GM18909 (cell line): ENCODE data around the gene LAIR2.
"Not testable (repeated sequence)": the region's sequence is repeated elsewhere in the genome, so short reads cannot be mapped to it uniquely, and the experiment has no call there.

Experiments
- ATAC-seq: cut with Tn5 transposase; IDR thresholded peaks from one replicate; pipeline ENCODE4 v1.9.1; 2021; ENCODE audit warnings: mild to moderate bottlenecking; ENCODE audit not compliant: unreplicated experiment, poor library complexity

The LAIR2 gene

DNA sequence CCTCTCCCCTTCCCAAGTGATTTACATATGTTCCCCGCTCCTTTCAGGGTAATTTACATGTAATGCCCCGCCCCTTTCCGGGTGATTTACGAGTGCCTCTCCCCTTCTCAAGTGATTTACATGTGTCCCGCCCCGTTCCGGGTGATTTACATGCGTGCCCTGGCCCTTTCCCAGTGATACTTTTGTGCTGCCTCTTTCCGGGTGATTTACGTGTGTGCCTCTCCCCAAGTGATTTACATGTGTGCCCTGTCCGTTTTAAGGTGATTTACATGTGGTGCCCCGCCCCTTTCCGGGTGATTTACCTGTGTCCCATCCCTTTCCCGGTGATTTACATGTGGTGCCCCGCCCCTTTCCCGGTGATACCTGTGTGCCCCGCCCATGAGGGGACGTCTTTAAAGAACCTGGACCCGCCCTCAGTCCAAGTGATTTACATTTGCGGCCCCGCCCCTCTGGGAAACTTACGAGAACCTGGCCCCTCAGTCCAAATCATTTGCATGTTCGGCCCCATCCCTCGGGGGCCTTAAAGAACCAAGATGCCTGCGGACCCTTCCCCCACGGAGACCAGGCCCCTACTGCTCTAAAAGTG, 38.5 kb upstream of the LAIR2 start:
- ATAC-seq = peak; percentile 42

DNA sequence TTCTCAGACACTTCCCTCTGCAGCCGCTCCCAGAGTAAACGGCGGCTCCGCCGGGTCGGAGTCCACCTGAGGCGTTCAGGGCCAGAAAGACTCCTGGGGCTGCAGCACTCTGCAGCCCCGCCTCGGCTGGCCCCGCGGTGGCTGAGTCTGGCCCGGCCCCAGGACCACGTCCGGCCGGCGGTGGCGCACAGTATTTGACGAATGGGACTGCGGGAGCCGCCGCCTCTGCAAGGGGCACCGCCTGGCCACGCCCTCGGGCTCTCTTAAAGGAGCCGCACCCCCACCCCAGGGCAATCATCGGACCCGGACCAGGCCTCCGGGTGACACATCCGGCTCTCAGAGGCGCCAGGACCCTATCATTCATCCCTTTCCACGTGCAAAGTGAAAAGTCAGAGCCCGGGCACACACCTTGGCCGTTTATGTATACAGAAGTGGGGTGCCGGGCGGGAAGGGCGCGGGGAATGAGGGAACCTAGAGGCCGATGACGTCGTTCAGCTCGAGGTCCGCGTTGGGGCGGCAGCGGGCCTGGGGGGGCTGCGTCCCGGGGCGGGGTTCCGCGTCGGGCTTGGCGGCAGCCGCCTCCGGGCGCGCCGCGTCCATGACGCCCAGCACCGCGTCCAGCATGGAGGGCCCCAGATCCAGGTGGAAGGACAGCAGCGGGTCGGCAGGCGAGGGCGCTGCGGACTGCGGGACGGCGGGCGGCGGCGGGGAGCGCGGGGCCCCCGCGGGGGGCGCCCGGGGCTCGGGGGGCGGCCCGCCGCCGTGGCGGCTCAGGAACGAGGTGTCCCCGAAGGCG, 37.8 kb upstream of the LAIR2 start:
- ATAC-seq = peak; percentile 54

DNA sequence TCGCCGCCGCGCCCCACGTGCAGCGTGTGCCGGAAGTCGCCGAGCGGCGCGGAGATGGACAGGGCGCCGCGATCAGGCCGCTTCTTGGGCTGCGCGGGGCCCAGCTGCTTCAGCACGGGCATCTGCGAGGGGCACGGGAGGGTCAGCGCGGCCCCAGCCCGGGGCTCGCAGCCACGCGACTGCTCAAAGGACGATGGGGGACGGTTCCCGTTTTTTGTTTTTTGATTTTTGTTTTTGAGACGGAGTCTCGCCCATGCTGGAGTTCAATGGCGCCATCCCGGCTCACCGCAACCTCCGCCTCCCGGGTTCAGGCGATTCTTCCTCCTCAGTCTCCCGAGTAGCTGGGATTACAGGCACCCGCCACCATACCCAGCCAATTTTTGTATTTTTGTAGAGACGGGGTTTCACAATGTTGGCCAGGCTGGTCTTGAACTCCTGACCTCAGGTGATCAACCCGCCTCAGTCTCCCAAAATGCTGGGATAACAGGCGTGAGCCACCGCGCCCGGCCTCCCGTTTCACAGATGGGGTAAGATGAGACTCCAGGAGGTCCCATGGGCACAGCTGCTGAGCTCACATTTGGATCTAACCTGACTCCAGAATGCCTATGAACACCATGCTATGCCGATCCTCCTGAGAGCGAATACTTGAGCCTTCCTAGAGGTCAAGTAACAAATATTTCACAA, 37.1 kb upstream of the LAIR2 start:
- ATAC-seq = no peak

DNA sequence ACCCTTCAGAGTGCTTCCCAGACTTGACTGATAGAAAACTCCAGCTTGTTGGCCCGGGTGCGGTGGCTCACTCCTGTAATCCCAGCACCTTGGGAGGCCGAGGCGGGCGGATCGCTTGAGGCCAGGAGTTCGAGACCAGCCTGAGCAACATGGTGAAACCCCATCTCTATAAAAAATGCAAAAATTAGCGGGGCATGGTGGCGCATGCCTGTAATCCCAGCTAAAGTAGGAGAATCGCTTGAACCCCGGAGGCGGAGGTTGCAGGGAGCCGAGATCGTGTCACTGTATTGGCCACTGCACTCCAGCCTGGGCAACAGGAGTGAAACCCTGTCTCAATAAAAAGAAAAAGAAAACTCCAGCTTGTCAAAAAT, 36.5 kb upstream of the LAIR2 start:
- not testable (repeated sequence) for ATAC-seq

DNA sequence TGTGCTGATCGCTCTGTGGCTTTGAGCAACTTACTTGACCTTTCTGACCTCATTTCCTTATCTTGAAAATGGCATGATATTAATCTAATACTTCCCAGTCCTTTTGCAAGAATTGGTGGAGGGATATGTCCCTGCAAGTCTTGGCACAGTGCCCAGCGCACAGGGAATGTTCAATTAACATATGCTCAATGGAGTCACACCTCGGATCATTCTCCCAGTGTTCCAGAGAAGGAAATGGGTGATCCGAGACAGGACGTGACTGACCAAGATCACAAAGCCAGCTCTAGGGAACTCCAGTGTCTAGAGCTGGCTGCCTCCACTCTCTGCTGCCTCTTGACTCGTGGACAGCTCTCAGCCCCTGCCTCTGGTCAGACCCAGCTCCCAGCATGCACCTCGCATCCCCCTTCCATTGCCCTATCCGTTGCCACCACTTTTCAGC, 33.1 kb upstream of the LAIR2 start:
- no peak for ATAC-seq

DNA sequence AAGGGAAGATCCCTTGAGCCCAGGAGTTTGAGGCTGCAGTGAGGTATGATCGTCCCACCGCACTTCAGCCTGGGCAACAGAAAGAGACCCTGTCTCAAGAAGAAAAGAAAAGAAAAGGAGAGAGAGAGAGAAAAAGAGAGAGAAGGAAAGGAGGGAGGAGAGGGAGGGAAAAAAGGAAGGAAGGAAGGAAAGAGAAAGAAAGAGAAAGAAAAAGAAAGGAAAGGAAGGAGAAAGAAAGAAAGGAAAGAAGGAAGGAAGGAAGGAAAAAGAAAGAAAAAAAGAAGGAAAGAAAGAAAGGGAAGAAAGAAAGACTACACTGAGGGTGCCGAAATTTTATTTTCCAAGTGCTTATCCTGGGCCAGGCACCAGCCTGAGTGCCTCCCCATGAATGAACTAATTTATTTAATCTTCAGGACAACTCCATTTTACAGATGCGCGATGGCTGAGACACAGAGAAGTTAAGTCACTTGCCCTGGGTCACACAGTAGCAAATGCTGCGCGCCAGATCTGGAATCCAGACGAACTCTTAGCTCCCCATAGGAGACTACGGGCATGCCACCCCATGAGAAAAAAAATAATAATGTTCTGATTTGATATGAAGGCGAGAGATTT, 32.2 kb upstream of the LAIR2 start:
- ATAC-seq = no peak

DNA sequence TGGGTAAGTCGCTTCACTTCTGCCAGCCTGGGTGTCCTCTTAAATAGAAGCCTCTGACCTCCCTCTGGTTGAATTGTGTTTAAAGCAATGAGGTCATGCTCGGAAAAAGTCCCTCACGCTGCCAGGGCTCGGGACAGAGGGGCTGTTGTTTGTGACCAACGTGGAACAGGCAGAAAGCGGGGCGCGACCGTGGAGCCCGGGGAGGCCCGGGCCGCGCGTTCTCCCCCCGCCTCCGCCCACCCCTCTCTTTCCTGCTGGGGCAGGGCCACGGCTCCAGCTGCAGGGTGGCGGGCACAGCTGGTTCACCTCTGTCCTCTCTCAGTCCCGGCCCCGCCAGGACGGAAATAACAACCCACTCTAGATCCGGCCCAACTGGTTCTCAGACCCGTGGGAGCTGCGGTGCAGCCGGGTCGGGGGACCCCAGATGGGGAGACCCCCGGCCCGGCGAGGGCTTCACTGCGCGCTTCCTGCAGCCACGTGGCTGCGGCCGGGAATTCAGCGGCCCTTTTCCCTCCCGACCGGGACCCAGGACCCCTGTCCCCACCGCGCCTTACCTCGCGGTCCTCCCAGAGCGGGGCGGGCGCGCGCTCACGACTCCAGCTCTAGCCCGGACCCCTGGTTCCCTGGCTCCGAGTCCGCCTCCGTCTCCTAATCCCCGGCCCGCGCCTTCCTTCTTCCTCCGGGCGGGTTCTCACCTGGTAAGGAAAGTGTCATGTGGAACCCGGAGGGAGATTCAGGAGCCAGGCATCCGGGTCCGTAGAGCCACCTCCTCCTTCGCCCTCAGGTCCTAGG, 31.4 kb upstream of the LAIR2 start:
- ATAC-seq = no peak

DNA sequence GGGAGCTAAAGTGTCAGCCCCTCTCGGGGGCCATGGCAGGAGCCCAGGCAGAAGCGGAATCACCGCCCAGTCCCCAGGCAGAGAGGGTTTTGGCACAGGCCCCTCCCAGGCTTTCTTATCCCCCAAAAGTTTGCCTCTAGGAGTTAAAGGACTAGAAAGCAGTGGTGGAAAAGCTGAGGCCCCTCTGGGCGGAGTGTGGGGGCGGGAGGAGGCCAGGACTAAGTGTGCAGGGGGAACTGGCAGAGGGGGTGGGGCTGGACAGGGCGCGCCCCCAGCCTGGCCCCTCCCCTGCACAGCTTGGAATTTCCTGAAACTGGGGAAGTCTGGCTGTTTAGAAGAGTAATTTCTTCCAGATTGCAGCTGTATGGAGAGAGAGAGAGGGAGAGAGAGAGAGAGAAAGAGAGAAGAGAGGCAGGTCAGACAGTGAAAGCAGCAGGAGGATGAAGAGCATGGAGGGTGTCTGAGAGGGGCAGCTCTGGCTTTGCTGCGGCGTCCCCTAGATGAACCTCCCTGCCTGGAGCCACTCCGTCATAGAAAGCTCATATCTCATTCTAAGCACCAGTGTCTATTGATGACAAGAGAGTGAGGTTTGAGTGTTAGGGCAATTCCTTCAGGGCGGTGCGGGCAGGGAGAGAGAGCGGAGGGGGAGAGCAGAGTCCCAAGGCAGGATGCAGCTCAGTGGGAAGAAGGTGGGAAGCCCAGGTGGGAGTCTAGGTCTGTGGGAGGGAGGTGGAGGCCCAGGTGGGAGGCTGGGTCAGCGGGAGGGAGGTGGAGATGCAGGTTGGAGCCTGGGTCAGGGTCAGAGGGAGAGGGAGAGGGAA, 29.4 kb upstream of the LAIR2 start, which contains the start of gene CDC42EP5:
Gene CDC42EP5, minus strand, starts transcription at position 226 of the 821 bp plus-strand sequence. CDS start 7,749 bp downstream, outside the sequence.
- no peak for ATAC-seq

DNA sequence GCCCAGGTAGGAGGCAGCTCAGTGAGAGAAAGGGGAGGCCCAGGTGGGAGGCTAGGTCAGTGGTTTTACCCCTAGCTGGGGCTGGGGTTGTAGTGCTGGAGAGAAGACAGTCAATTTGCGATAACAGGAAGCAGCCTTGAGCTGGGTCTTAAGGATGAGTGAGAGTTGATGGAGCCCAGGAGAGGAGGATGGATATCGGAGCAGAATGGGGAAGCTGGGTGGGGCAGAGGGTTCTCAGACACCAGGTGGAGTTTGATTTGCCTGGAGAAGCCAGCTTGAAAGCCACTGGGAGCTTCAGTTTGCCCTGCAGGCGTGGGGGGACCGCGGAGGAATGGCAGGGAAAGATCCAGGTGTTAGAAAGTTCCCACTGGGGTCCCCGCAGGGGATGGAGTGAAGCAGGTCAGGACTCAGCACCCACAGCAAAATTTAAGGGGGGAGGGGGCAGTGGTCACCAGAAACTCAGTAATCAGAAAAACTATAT, 28.7 kb upstream of the LAIR2 start:
- ATAC-seq = no peak

DNA sequence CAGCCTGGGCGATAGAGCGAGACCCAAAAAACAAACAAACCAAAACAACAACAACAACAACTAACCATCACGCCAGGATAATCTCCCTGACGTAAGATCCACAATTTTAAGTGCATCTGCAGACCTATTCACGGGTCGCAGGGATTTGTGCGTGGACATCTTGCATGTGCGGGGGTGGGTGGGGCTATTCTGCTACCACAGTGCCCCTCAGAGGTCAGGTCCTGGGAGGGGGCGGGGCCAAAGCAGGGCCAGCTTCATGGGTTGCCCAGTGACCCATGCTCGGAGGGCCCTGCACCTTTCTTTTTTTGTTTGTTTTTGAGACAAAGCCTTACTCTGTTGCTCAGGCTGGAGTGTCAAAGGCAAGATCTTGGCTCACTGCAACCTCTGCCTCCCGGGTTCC, 26.9 kb upstream of the LAIR2 start:
- no peak for ATAC-seq

DNA sequence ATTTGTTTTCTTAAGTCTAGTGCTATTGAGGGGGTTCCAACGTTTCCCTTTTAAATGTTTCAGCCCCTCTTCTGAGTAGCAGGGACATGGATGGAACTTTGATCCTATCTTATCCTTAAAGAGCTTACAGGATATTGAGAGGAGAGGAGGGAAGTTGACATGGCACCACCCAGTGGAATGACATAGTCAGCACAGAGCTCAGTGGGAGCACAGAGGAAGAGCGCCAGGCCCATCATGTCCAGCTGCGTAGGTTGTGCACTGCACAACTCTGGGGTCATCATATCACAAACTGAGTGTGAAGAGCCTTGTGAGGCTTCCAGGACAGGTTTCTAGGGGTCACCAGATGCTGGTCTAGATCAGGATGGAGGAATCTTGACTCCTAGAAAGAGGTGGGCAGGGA, 25.0 kb upstream of the LAIR2 start:
- ATAC-seq = no peak

DNA sequence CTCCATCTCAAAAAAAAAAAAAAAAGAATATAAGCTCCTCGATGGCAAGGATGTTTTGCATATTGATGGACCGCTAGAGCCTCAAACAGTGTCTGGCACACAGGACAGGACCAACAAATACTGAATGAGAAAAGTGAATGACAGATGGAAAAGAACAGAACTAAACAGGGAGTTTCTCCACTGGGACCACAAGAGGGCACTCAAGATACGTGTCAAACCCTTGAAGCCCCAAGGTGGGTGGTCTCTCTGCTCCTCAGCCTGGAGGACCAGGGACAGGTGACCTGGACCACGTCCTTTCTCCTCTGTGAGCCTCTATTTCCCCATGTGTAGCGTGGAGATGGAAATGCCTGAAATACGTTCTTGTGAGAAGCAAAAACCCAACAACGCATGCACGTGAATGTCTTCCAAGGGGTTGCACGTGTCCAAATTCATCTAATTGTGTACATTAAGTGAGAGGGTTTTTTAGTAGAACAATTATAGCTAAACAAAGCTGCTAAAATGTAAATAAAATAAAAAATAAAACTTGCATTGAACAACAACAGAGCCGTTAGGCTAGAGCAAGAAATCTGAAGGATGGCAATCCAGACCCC, 23.9 kb upstream of the LAIR2 start:
- no peak for ATAC-seq

DNA sequence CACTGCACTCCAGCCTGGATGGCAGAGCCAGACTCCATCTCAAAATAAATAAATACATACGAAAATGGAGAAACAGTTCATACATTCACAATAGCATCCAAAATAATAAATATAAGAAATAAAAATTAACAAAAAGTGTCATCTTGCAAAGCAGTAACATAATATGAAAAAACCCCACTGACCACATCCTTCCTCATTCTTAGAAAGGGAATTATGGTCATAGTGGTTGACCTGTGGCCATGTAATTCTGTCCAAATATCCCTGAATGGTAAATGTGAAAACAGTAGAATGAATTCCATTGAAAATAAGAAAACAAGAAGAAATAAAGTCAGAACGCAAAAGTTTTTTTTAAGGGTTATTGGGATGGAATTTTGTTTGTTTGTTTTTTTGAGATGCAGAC, 22.6 kb upstream of the LAIR2 start:
- no peak for ATAC-seq

DNA sequence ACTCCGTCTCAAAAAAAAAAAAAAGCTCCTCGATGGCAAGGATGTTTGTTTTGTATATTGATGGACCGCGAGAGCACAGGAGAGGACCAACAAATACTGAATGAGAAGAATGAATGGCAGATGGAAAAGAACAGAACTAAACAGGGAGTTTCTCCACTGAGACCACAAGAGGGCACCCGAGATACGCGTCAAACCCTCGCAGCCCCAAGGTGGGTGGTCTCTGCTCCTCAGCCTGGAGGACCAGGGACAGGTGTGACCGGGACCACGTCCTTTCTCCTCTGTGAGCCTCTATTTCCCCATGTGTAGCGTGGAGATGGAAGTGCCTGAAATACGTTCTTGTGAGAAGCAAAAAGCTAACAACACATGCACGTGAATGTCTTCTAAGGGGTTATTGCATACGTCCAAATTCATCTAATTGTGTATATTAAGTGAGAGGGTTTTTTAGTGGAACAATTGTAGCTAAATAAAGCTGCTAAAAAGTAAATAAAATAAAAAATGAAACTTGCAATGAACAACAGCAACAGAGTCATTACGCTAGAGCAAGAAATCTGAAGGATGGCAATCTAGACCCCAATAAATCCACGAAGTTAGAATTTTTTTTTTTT, 21.2 kb upstream of the LAIR2 start:
- no peak for ATAC-seq

DNA sequence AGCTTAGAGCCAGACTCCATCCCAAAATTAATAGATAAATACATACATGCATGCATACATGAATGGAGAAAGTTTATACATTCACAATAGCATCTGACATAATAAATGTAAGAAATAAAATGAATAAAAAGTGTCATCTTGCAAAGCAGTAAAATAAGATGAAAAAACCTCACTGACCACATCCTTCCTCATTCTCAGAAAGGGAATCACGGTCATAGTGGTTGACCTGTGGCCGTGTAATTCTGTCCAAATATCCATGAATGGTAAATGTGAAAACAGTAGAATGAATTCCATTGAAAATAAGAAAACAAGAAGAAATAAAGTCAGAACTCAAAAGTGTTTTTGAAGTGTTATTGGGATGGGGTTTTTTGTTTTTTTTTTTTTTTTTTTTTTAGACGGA, 19.7 kb upstream of the LAIR2 start:
- no peak for ATAC-seq

DNA sequence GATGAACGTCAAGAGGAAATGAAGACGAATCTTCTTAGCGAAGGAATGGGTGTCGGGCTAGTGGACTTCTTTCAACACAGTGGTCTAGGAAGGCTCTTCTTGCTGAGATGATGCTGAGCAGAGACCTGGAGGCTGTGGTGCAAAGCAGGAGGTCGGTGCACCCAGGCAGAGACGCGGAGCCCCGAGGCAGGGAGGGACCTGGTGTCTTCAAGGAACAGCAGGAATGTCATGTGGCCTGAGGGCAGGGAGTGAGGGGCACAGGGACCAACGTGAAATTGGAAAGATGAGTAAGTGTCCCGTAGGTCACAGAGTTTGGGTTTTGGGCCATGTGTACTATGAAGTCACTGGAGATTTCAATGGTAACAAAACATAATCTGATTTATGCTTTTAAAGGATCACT, 18.2 kb upstream of the LAIR2 start:
- ATAC-seq = no peak

DNA sequence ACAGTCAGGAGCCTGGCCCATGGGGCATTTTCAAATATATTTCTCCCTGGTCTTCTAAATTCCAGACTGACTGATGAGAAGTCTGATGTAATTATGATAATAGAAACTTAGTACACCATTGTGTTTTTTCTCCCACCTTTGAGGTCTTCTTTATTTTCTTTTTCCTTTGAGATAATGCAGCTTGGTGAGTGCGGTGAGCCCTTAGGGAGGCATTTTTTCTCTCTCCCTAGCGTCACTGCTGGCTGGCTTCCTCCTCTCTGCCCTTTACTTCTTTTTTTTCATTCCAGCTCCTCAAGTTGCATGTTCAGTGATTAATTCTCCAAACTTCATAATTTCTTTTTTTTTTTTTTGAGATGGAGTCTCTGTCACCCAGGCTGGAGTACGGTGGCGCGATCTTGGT, 16.8 kb upstream of the LAIR2 start:
- no peak for ATAC-seq

DNA sequence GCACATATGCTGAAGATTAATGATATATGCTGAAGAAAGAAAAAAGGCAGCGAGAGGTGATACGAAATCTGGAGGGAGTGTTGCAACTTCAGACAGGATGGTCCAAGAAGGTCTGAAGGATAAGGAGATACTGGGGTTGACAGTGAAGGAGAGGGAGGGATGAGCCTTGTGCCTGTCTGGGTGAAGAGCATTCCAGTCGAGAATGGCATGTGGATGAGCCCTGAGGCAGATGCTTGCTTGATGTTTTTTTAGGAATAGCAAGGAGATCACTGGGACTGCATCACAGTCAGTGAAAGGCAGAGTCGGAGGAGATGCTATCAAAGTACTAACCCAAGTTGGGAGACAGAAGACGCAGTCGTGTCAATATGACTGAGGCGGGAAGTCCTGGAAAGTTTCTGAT, 13.3 kb upstream of the LAIR2 start:
- ATAC-seq = no peak

DNA sequence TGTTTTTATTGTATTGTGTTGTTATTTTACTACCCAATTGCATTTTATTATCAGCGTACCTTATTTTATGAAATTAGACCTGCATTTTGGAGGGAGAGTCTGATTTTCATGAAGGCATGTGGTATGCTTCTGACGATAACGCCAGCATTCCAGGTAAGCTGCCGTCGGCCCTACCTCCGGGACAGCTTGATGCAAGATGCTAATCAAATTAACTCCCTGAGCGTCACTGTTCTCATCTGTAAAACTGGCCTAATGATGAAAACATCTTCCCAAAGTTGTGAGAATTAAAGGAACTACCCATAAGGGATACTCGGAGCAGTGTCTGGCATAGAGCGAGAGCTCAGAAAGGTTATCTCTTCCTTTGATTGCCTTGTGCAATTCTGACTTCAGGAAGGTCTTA, 12.9 kb upstream of the LAIR2 start:
- no peak for ATAC-seq
